Calu3 (cell line): ENCODE results near the gene L3MBTL1. TPM values are rescaled to one million over a fixed set of nuclear protein-coding genes. Genes with fewer than 3 reads are reported as not detected.
"Not testable (repeated sequence)": the region's sequence is repeated elsewhere in the genome, so short reads cannot be mapped to it uniquely, and the experiment has no call there.

ENCODE experiments used
- BruUV-seq: library from RNA; stranded (reverse); fragments of 400-500 nt; replicated peaks from 2 replicates; lab custom pipeline; 2021; lab: Mats Ljungman, UMichigan
- CTCF ChIA-PET: fragments of 300-600 bp; sonication (Branson Sonifier 250); formaldehyde crosslinking; loops from one replicate; lab custom pipeline; 2022; ENCODE audit warnings: antibody characterized with exemption; lab: Charles Lee
- DNase-seq: peaks from one replicate; pipeline ENCODE4 v3.0.0; 2022
- H3K27ac Mint-ChIP-seq: one replicate; pipeline ENCODE4 v1.8.0; 2022; ENCODE audit warnings: mixed read lengths; ENCODE audit not compliant: unreplicated experiment
- H3K27me3 Mint-ChIP-seq: one replicate; pipeline ENCODE4 v1.8.0; 2022; ENCODE audit warnings: mixed read lengths; ENCODE audit not compliant: unreplicated experiment
- H3K36me3 Mint-ChIP-seq: one replicate; pipeline ENCODE4 v1.8.0; 2022; ENCODE audit warnings: mild to moderate bottlenecking, moderate library complexity, mixed read lengths; ENCODE audit not compliant: insufficient read depth, unreplicated experiment
- H3K4me1 Mint-ChIP-seq: one replicate; pipeline ENCODE4 v1.8.0; 2022; ENCODE audit warnings: mild to moderate bottlenecking, low read depth, mixed read lengths; ENCODE audit not compliant: unreplicated experiment
- H3K4me3 Mint-ChIP-seq: one replicate; pipeline ENCODE4 v1.8.0; 2022; ENCODE audit warnings: mild to moderate bottlenecking, low read depth, moderate library complexity, mixed read lengths; ENCODE audit not compliant: unreplicated experiment
- H3K9me3 Mint-ChIP-seq: one replicate; pipeline ENCODE4 v1.8.0; 2022; ENCODE audit warnings: low read depth, mixed read lengths; ENCODE audit not compliant: unreplicated experiment
- CTCF ChIP-seq: fragments of 200-600 bp; IDR thresholded peaks from one replicate; pipeline ENCODE4 v1.8.0; 2022; ENCODE audit warnings: antibody characterized with exemption; ENCODE audit not compliant: unreplicated experiment
- intact Hi-C: fragments of 100-400 bp; cut with micrococcal nuclease; formaldehyde crosslinking; loops from one replicate; pipeline ENCODE4 v1.10.0; 2022; ENCODE audit not compliant: unreplicated experiment
- total RNA-seq: library from RNA; stranded (reverse); gene quantifications from 2 replicates; pipeline ENCODE4 v1.2.3, GENCODE V29; 2022

Gene L3MBTL1
- total RNA-seq, 1 experiment from 2014 or later: 42.3 TPM

GRCh38 chr20:43490038-43490437 is 17.5 kb upstream of the L3MBTL1 start:
- H3K9me3 Mint-ChIP-seq: peaks cover 3% of the 10 kb centered on the region
- BruUV-seq: no TSS peak
- CTCF ChIA-PET: interaction anchor here (0.6 to 0.9 kb wide), 2 partner anchors 10 to 1355 kb away, joined by 3 to 4 read pairs; no protein-coding TSS in a partner anchor
- no peak overlapping the region for H3K27ac Mint-ChIP-seq
- intact Hi-C loops: no loop called here
- no peak for DNase-seq
- TF ChIP-seq CTCF: no peak
- no peak overlapping the region for H3K4me3 Mint-ChIP-seq
- no peaks in the 10 kb centered on the region for H3K36me3 Mint-ChIP-seq
- H3K4me1 Mint-ChIP-seq: no peaks in the 10 kb centered on the region
- peaks cover 38% of the 10 kb centered on the region for H3K27me3 Mint-ChIP-seq

GRCh38 chr20:43492101-43492500 is 15.4 kb upstream of the L3MBTL1 start:
- Mint-ChIP-seq H3K36me3 (no peaks in the 10 kb centered on the region), H3K4me3 (no peak overlapping the region), H3K27me3 (peaks cover 45% of the 10 kb centered on the region), H3K9me3 (no peaks in the 10 kb centered on the region), H3K4me1 (no peaks in the 10 kb centered on the region), H3K27ac (no peak overlapping the region)
- CTCF ChIA-PET: no interaction called here
- intact Hi-C loops: no loop called here
- no peak for DNase-seq
- no peak for TF ChIP-seq CTCF
- BruUV-seq: no TSS peak

- no peak for DNase-seq
- no peaks in the 10 kb centered on the region for H3K36me3 Mint-ChIP-seq
- H3K9me3 Mint-ChIP-seq: no peaks in the 10 kb centered on the region
- no peak overlapping the region for H3K4me3 Mint-ChIP-seq
- BruUV-seq: no TSS peak
- no peak for TF ChIP-seq CTCF
- no peaks in the 10 kb centered on the region for H3K4me1 Mint-ChIP-seq
- H3K27ac Mint-ChIP-seq: no peak overlapping the region
- CTCF ChIA-PET: interaction anchor here (0.6 kb wide), 1 partner anchor 11 kb away, joined by 3 read pairs; no protein-coding TSS in a partner anchor
- intact Hi-C loops: no loop called here
- peaks cover 38% of the 10 kb centered on the region for H3K27me3 Mint-ChIP-seq
Measured at GRCh38 chr20:43495388-43495787, 12.1 kb upstream of the L3MBTL1 start.

- H3K4me3 Mint-ChIP-seq, H3K9me3 Mint-ChIP-seq, CTCF ChIA-PET, H3K27ac Mint-ChIP-seq, intact Hi-C loops, H3K4me1 Mint-ChIP-seq, H3K36me3 Mint-ChIP-seq, DNase-seq, BruUV-seq: not testable (repeated sequence)
- peaks cover 67% of the 10 kb centered on the region for H3K27me3 Mint-ChIP-seq
Measured at GRCh38 chr20:43502021-43502420, 5.5 kb upstream of the L3MBTL1 start.

GRCh38 chr20:43506238-43506637 is 1.3 kb upstream of the L3MBTL1 start:
- DNase-seq: no peak
- H3K4me3 Mint-ChIP-seq: peak overlapping the region; percentile 68
- no peak for TF ChIP-seq CTCF
- BruUV-seq: no TSS peak
- intact Hi-C loops: loop anchor here (5.0 kb wide), 1 partner anchor 39 kb away; no protein-coding TSS in a partner anchor
- no peaks in the 10 kb centered on the region for H3K4me1 Mint-ChIP-seq
- H3K27ac Mint-ChIP-seq: no peak overlapping the region
- CTCF ChIA-PET: interaction anchor here (0.7 to 1.1 kb wide), 2 partner anchors 10 to 57 kb away, joined by 3 to 6 read pairs; no protein-coding TSS in a partner anchor
- peaks cover 9% of the 10 kb centered on the region for H3K36me3 Mint-ChIP-seq
- H3K9me3 Mint-ChIP-seq: no peaks in the 10 kb centered on the region
- peaks cover 54% of the 10 kb centered on the region for H3K27me3 Mint-ChIP-seq
